BE2C (cell line): ENCODE measurements around the gene CARD9.
"Not testable (repeated sequence)": the region's sequence is repeated elsewhere in the genome, so short reads cannot be mapped to it uniquely, and the experiment has no call there.

ENCODE experiments used
- DNase-seq: peaks from one replicate; pipeline ENCODE4 v3.0.0-alpha.2; 2020
- H3K27me3 ChIP-seq: fragments of 250-450 bp; sonication (Bioruptor Pico); 2 replicates; pipeline ENCODE4 v1.5.1; 2020; ENCODE audit warnings: mild to moderate bottlenecking
- H3K36me3 ChIP-seq: fragments of 250-450 bp; sonication (Bioruptor Pico); 2 replicates; pipeline ENCODE4 v1.5.1; 2020; ENCODE audit warnings: mild to moderate bottlenecking
- H3K4me1 ChIP-seq: fragments of 250-450 bp; sonication (Bioruptor Pico); 2 replicates; pipeline ENCODE4 v1.5.1; 2020
- H3K4me3 ChIP-seq: 2 replicates; pipeline ENCODE4 v1.5.1; 2011; ENCODE audit warnings: low read depth, low read length
- H3K9me3 ChIP-seq: fragments of 250-450 bp; sonication (Bioruptor Pico); 2 replicates; pipeline ENCODE4 v1.5.1; 2020
- CTCF ChIP-seq: IDR thresholded peaks from 2 replicates; pipeline ENCODE4 v1.5.1; 2012; ENCODE audit warnings: mild to moderate bottlenecking, low read depth, low read length

The CARD9 gene

GRCh38 chr9:136409557-136410455 lies 36.3 kb upstream of the CARD9 start:
- Histone ChIP-seq H3K9me3 (no peaks in the 10 kb centered on the region), H3K27me3 (no peaks in the 10 kb centered on the region), H3K4me1 (peaks cover 13% of the 10 kb centered on the region; the same call in 1 of the 2 replicates), H3K4me3 (peak overlapping the region; percentile 85), H3K36me3 (peaks cover 68% of the 10 kb centered on the region)
- no peak for TF ChIP-seq CTCF
- DNase-seq, result peak; percentile 51

- Histone ChIP-seq H3K4me3 (no peak overlapping the region), H3K36me3 (peaks cover 63% of the 10 kb centered on the region), H3K4me1 (peaks cover 13% of the 10 kb centered on the region; the same call in 1 of the 2 replicates), H3K9me3 (no peaks in the 10 kb centered on the region), H3K27me3 (no peaks in the 10 kb centered on the region)
- no peak for DNase-seq
- TF ChIP-seq CTCF, result no peak
Observed at GRCh38 chr9:136407911-136408310, 34.4 kb upstream of the CARD9 start.

GRCh38 chr9:136407061-136407460 lies 33.6 kb upstream of the CARD9 start:
- peaks cover 58% of the 10 kb centered on the region for H3K36me3 ChIP-seq
- H3K4me1 ChIP-seq, H3K27me3 ChIP-seq, DNase-seq, H3K9me3 ChIP-seq, H3K4me3 ChIP-seq: not testable (repeated sequence)

GRCh38 chr9:136405904-136406303 lies 32.4 kb upstream of the CARD9 start:
- not testable (repeated sequence) for H3K27me3 ChIP-seq, H3K4me3 ChIP-seq, H3K4me1 ChIP-seq, DNase-seq, H3K9me3 ChIP-seq
- H3K36me3 ChIP-seq, result peaks cover 66% of the 10 kb centered on the region

- TF ChIP-seq CTCF, result no peak
- Histone ChIP-seq H3K4me1 (peaks cover 6% of the 10 kb centered on the region), H3K9me3 (no peaks in the 10 kb centered on the region), H3K4me3 (no peak overlapping the region), H3K27me3 (no peaks in the 10 kb centered on the region), H3K36me3 (peaks cover 66% of the 10 kb centered on the region)
- DNase-seq, result no peak
Observed at GRCh38 chr9:136405481-136405880, 32.0 kb upstream of the CARD9 start.

- no peak overlapping the region for H3K4me3 ChIP-seq
Observed at GRCh38 chr9:136404801-136405136, 31.3 kb upstream of the CARD9 start.

More at GRCh38 chr9:136404801-136405136, 31.3 kb upstream of the CARD9 start:
- DNase-seq, result no peak
- Histone ChIP-seq H3K9me3 (no peaks in the 10 kb centered on the region), H3K27me3 (no peaks in the 10 kb centered on the region), H3K4me1 (peaks cover 8% of the 10 kb centered on the region), H3K36me3 (peaks cover 66% of the 10 kb centered on the region)
- TF ChIP-seq CTCF, result no peak
